Memory B cell (primary cell): ENCODE measurements around the gene WWTR1.

ENCODE experiments used
- ATAC-seq: fragments of 150-1000 bp; cut with Tn5 transposase; 2 replicates; pipeline ENCODE4 v1.10.0; 2021; ENCODE audit warnings: low read depth, mild to moderate bottlenecking, moderate library complexity
- DNase-seq, 2 donors: peaks; one replicate each; pipeline ENCODE4 v3.0.0; 2022; ENCODE audit warnings: low spot score in 2 of 2
- H3K27ac Mint-ChIP-seq: one replicate; pipeline ENCODE4 v1.8.0; 2022; ENCODE audit warnings: mild to moderate bottlenecking, moderate library complexity, mixed read lengths
- H3K27me3 Mint-ChIP-seq: one replicate; pipeline ENCODE4 v1.8.0; 2022; ENCODE audit warnings: mixed read lengths
- H3K36me3 Mint-ChIP-seq: one replicate; pipeline ENCODE4 v1.8.0; 2022; ENCODE audit warnings: mild to moderate bottlenecking, mixed read lengths
- H3K4me1 Mint-ChIP-seq: one replicate; pipeline ENCODE4 v1.8.0; 2022; ENCODE audit warnings: mixed read lengths
- H3K4me3 Mint-ChIP-seq: one replicate; pipeline ENCODE4 v1.8.0; 2022; ENCODE audit warnings: mild to moderate bottlenecking, moderate library complexity, mixed read lengths
- H3K9me3 Mint-ChIP-seq: one replicate; pipeline ENCODE4 v1.8.0; 2022; ENCODE audit warnings: mixed read lengths

Gene WWTR1

GRCh38 chr3:149603126-149604074, 54.4 kb downstream of the WWTR1 start:
- Mint-ChIP-seq H3K9me3 (no peaks in the 10 kb centered on the region), H3K36me3 (no peaks in the 10 kb centered on the region), H3K4me1 (peaks cover 7% of the 10 kb centered on the region), H3K27ac (peak overlapping the region; percentile 86), H3K4me3 (no peak overlapping the region), H3K27me3 (no peaks in the 10 kb centered on the region)
- ATAC-seq = no peak
- DNase-seq = no peak

GRCh38 chr3:149600634-149601033, 57.2 kb downstream of the WWTR1 start:
- H3K27me3 Mint-ChIP-seq = no peaks in the 10 kb centered on the region

GRCh38 chr3:149599236-149599635, 58.6 kb downstream of the WWTR1 start:
- ATAC-seq (no peak), DNase-seq (no peak)
- Mint-ChIP-seq H3K9me3 (no peaks in the 10 kb centered on the region), H3K36me3 (no peaks in the 10 kb centered on the region), H3K4me3 (no peak overlapping the region), H3K27me3 (no peaks in the 10 kb centered on the region), H3K27ac (no peak overlapping the region), H3K4me1 (peaks cover 7% of the 10 kb centered on the region)

More at GRCh38 chr3:149600634-149601033, 57.2 kb downstream of the WWTR1 start:
- Mint-ChIP-seq H3K4me1 (peaks cover 7% of the 10 kb centered on the region), H3K36me3 (no peaks in the 10 kb centered on the region), H3K4me3 (no peak overlapping the region), H3K27ac (no peak overlapping the region), H3K9me3 (no peaks in the 10 kb centered on the region)
- DNase-seq (no peak), ATAC-seq (no peak)

GRCh38 chr3:149596134-149596770, 61.6 kb downstream of the WWTR1 start:
- ATAC-seq = no peak
- H3K27ac Mint-ChIP-seq = no peak overlapping the region

GRCh38 chr3:149593418-149594160, 64.2 kb downstream of the WWTR1 start:
- Mint-ChIP-seq H3K9me3 (no peaks in the 10 kb centered on the region), H3K4me1 (no peaks in the 10 kb centered on the region), H3K27me3 (no peaks in the 10 kb centered on the region)

More at GRCh38 chr3:149596134-149596770, 61.6 kb downstream of the WWTR1 start:
- H3K9me3 Mint-ChIP-seq = no peaks in the 10 kb centered on the region
- no peaks in the 10 kb centered on the region for H3K27me3 Mint-ChIP-seq
- H3K4me3 Mint-ChIP-seq = no peak overlapping the region
- no peak for DNase-seq
- no peaks in the 10 kb centered on the region for H3K36me3 Mint-ChIP-seq
- no peaks in the 10 kb centered on the region for H3K4me1 Mint-ChIP-seq

GRCh38 chr3:149592758-149593240, 65.0 kb downstream of the WWTR1 start:
- Mint-ChIP-seq H3K4me1 (no peaks in the 10 kb centered on the region), H3K36me3 (no peaks in the 10 kb centered on the region), H3K4me3 (no peak overlapping the region), H3K27ac (no peak overlapping the region), H3K27me3 (no peaks in the 10 kb centered on the region), H3K9me3 (no peaks in the 10 kb centered on the region)
- no peak for DNase-seq
- no peak for ATAC-seq

More at GRCh38 chr3:149593418-149594160, 64.2 kb downstream of the WWTR1 start:
- Mint-ChIP-seq H3K36me3 (no peaks in the 10 kb centered on the region), H3K4me3 (no peak overlapping the region), H3K27ac (no peak overlapping the region)
- ATAC-seq (no peak), DNase-seq (no peak)

GRCh38 chr3:149590691-149591441, 67.0 kb downstream of the WWTR1 start:
- no peaks in the 10 kb centered on the region for H3K36me3 Mint-ChIP-seq
- ATAC-seq = no peak
- DNase-seq = no peak
- H3K4me1 Mint-ChIP-seq = no peaks in the 10 kb centered on the region
- no peak overlapping the region for H3K27ac Mint-ChIP-seq
- H3K4me3 Mint-ChIP-seq = no peak overlapping the region
- H3K9me3 Mint-ChIP-seq = no peaks in the 10 kb centered on the region
- peaks cover 3% of the 10 kb centered on the region for H3K27me3 Mint-ChIP-seq

GRCh38 chr3:149589332-149589731, 68.5 kb downstream of the WWTR1 start:
- no peaks in the 10 kb centered on the region for H3K9me3 Mint-ChIP-seq
- peaks cover 3% of the 10 kb centered on the region for H3K27me3 Mint-ChIP-seq
- ATAC-seq (no peak), DNase-seq (no peak)
- H3K27ac Mint-ChIP-seq = no peak overlapping the region
- H3K4me1 Mint-ChIP-seq = peaks cover 4% of the 10 kb centered on the region
- H3K4me3 Mint-ChIP-seq = no peak overlapping the region
- no peaks in the 10 kb centered on the region for H3K36me3 Mint-ChIP-seq

- Mint-ChIP-seq H3K27me3 (peaks cover 3% of the 10 kb centered on the region), H3K27ac (no peak overlapping the region), H3K9me3 (no peaks in the 10 kb centered on the region), H3K4me1 (peaks cover 5% of the 10 kb centered on the region), H3K36me3 (no peaks in the 10 kb centered on the region), H3K4me3 (no peak overlapping the region)
- DNase-seq = no peak
- no peak for ATAC-seq
Measured at GRCh38 chr3:149588909-149589308, 68.9 kb downstream of the WWTR1 start.

- H3K4me3 Mint-ChIP-seq = no peak overlapping the region
- peaks cover 3% of the 10 kb centered on the region for H3K27me3 Mint-ChIP-seq
- no peaks in the 10 kb centered on the region for H3K36me3 Mint-ChIP-seq
- H3K4me1 Mint-ChIP-seq = peaks cover 5% of the 10 kb centered on the region
- H3K27ac Mint-ChIP-seq = no peak overlapping the region
- no peak for ATAC-seq
- DNase-seq = no peak
- no peaks in the 10 kb centered on the region for H3K9me3 Mint-ChIP-seq
Measured at GRCh38 chr3:149587383-149587782, 70.4 kb downstream of the WWTR1 start.

- Mint-ChIP-seq H3K36me3 (no peaks in the 10 kb centered on the region), H3K4me1 (peaks cover 5% of the 10 kb centered on the region), H3K27me3 (peaks cover 3% of the 10 kb centered on the region), H3K9me3 (no peaks in the 10 kb centered on the region), H3K27ac (no peak overlapping the region), H3K4me3 (no peak overlapping the region)
- ATAC-seq (no peak), DNase-seq (no peak)
Measured at GRCh38 chr3:149586871-149587270, 71.0 kb downstream of the WWTR1 start.

GRCh38 chr3:149585401-149585726, 72.5 kb downstream of the WWTR1 start:
- no peak overlapping the region for H3K4me3 Mint-ChIP-seq
- H3K9me3 Mint-ChIP-seq = no peaks in the 10 kb centered on the region
- peaks cover 11% of the 10 kb centered on the region for H3K4me1 Mint-ChIP-seq
- DNase-seq (no peak), ATAC-seq (peak; percentile 66)
- no peaks in the 10 kb centered on the region for H3K36me3 Mint-ChIP-seq
- H3K27ac Mint-ChIP-seq = peak overlapping the region; percentile 31
- peaks cover 4% of the 10 kb centered on the region for H3K27me3 Mint-ChIP-seq

- H3K36me3 Mint-ChIP-seq = no peaks in the 10 kb centered on the region
- no peak overlapping the region for H3K27ac Mint-ChIP-seq
- DNase-seq (no peak), ATAC-seq (no peak)
- H3K4me1 Mint-ChIP-seq = peaks cover 11% of the 10 kb centered on the region
- no peak overlapping the region for H3K4me3 Mint-ChIP-seq
- no peaks in the 10 kb centered on the region for H3K9me3 Mint-ChIP-seq
- peaks cover 4% of the 10 kb centered on the region for H3K27me3 Mint-ChIP-seq
Measured at GRCh38 chr3:149583921-149584635, 73.7 kb downstream of the WWTR1 start.
